ENCODE measurements around the gene CPA1.

CPA1 gene

DNA sequence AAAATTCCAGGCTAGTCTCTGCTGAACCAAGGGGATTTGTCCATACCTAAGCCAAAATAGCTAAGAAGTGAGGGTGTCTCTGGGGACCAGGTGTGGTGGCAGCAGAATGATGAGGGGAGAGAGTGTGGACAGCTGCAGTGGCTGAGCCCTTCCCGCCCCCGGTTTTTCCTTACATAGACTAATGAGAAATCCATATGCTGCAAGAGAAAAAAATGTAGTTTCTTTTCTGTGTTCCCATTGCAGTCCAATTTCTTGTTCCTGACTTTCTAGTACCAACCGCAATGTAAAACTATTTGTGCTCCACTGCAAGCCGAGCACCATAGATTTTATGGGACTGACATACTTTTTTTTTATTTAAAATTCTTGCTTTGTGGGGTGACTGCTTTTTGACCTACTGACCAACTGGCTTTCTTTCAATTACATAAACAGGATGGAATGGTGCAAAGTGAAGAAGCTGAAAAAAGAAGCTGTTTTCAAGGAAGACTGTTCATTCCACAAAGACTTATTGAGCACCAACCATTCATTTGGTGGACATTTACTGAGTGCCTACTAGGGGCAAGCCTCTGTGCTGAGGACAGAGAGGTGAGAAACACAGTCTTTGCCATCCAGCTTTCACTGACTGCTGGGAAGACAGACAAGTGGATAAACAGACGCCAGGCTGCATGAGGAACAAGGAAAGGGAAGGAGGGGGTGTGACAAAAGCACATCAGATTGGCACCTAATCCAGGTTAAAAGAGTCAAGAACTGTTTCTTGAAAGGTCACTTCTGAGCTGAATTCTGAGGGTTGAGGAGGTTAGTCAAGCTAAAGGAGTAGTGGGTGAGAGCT, 50.8 kb downstream of the CPA1 start:
- Mint-ChIP-seq H3K27ac (no peak overlapping the region), H3K4me1 (peaks cover 15% of the 10 kb centered on the region), H3K27me3 (no peaks in the 10 kb centered on the region), H3K9me3 (no peaks in the 10 kb centered on the region), H3K36me3 (peaks cover 10% of the 10 kb centered on the region), H3K4me3 (no peak overlapping the region)
- no peak for DNase-seq
- CTCF ChIA-PET: no interaction called here

DNA sequence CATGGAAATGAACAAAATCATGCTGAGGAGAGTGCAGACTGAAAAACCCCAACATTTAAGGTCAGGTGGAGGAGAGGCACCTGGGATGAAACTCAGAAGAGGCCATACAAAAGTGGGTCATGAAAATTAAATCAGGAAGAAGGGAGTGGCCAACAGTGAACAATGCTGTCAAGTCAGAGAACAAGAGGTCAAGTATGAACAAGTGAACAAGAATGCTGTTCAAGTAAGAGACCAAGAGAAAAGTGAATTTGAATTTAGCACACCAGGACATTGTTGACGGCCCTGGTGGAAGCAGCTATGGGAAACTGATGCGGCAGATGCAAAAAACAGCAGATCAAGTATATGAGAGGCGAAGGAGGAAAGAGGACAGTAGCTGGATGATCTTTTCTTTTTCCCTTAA, 52.6 kb downstream of the CPA1 start:
- Mint-ChIP-seq H3K36me3 (peaks cover 11% of the 10 kb centered on the region), H3K27me3 (no peaks in the 10 kb centered on the region), H3K4me1 (peaks cover 10% of the 10 kb centered on the region), H3K27ac (no peak overlapping the region), H3K9me3 (no peaks in the 10 kb centered on the region), H3K4me3 (no peak overlapping the region)
- no peak for DNase-seq
- CTCF ChIA-PET: no interaction called here

DNA sequence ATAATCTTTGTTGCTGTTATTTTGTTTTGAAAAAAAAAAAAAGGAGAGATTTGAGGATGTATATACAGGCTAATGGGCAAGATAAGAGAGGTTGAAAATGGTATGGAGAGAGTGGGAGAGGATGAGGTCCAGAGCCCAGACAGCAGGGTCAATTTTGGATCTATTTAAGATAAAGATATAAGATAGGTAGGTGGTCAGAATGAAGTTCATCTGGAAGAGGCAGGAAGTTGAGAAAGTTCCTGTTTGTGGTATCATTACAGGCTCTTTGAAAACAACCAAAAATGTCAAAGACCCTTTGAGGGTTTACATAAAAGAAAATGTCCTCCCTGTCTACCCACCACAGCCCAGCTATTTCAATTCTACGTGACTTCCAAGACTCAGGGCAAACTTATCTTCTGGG, 53.0 kb downstream of the CPA1 start:
- CTCF ChIA-PET: no interaction called here
- Mint-ChIP-seq H3K9me3 (no peaks in the 10 kb centered on the region), H3K36me3 (peaks cover 11% of the 10 kb centered on the region), H3K27ac (no peak overlapping the region), H3K27me3 (no peaks in the 10 kb centered on the region), H3K4me1 (peaks cover 13% of the 10 kb centered on the region), H3K4me3 (no peak overlapping the region)
- no peak for DNase-seq

DNA sequence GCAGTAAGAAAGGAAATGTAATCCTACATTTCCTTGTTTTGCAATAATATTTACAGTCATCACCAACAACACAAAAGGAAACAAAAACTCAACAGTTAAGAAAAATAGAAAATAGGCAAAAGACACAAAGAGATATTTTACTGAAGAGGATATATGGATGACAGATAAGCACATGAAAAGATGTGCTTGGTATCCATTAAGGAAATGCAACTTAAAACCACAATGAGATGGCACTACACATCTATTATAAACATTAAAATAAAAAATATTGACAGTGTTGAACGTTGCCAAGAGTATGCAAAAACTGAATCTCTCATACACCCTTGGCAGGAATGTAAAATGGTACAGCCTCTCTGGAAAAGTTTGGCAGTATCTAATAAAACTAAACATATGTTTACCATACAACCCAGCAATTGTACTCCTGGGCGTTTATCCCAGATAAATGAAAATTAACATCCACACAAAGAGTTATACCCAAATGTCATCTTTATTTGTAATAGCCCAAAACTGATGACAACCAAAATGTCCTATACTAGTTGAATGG, 55.1 kb downstream of the CPA1 start:
- CTCF ChIA-PET: no interaction called here
- Mint-ChIP-seq H3K27me3 (no peaks in the 10 kb centered on the region), H3K4me1 (peaks cover 25% of the 10 kb centered on the region), H3K27ac (no peak overlapping the region), H3K4me3 (no peak overlapping the region), H3K36me3 (peaks cover 8% of the 10 kb centered on the region), H3K9me3 (no peaks in the 10 kb centered on the region)
- DNase-seq: no peak

DNA sequence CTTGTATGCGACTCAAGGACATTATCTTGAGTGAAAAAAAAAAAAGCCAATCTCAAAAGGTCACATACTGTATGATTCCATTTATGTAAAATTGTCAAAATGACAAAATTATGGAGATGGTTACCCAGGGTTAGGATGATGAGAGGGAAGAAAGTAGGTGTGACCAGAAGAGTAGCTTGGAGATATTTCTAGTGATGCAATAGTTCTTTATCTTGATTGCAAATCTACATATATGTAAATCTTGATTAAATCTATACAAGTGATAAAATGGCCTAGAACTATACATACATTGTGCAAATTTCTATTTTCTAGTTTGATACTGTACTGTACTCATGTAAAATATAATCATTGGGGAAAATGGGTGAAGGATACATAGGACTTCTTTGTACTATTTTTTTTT, 56.0 kb downstream of the CPA1 start:
- CTCF ChIA-PET: no interaction called here
- H3K9me3 Mint-ChIP-seq: peaks cover 3% of the 10 kb centered on the region
- no peak overlapping the region for H3K27ac Mint-ChIP-seq
- peaks cover 32% of the 10 kb centered on the region for H3K4me1 Mint-ChIP-seq
- H3K4me3 Mint-ChIP-seq: no peak overlapping the region
- DNase-seq: no peak
- peaks cover 13% of the 10 kb centered on the region for H3K36me3 Mint-ChIP-seq
- H3K27me3 Mint-ChIP-seq: peaks cover 4% of the 10 kb centered on the region
